ENCODE measurements around the gene GRIK2.
A peak's percentile ranks its signal among the peaks of the same experiment; 100 is the strongest.

The GRIK2 gene

DNA sequence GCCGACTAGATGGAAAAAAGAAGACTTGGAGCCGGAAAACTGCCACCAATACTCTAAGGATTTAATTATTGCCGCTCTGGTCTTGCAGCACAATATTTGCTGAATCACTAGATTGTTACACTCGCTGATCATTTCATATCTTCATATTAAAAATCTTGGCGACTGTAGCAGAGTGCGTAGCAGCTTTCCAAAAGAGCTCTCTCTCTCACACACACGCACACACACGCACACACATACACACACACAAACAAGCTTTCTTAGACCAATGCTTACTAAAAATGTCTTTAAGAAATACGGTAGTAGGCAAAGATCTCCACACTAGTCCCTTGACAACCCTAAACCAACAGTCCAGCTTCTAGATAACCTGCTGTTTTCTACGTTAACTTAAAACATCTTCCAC is 7.7 kb downstream of the GRIK2 start:
- DNase-seq, result peak; percentile 7

DNA sequence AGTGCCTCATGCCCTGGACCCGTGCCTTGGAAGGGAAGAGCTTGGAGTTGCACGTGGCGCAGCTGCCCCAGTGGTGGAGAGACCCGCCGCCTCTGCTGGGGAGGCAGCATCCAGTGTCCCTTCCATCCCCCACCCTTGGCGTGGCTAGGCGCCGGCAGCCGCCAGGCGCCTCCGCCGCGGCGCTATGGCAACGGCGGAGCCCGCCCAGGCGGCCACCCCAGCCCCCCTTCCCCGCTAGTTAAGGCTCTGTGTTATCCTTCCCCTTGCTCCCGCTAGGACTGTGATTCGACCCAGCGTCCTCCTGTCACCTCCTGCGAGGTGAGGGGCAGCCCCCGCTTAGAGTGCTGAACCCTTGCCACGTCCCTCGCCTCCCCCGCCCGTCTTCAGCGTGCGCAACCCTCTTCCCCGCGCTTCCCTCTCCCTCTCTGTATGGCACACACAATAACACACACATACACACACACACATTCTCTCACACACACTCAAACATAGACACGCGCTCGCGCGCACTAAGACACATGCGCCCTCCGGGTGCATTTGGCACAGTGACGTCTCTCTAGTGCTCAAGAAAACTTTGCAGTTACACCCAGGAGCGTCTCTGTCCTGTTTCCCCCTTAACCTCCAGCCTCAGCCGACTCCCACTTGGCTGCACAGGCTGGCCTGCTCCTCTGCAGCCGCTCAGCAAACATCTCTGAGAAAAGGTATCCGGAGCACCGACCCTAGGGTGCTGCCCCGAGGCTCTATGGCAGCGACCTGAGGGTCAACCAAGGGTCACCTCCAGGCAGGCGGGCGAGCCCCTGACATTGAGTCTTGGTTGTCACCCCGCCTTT is 8.5 kb downstream of the GRIK2 start:
- peak; percentile 54 for DNase-seq

DNA sequence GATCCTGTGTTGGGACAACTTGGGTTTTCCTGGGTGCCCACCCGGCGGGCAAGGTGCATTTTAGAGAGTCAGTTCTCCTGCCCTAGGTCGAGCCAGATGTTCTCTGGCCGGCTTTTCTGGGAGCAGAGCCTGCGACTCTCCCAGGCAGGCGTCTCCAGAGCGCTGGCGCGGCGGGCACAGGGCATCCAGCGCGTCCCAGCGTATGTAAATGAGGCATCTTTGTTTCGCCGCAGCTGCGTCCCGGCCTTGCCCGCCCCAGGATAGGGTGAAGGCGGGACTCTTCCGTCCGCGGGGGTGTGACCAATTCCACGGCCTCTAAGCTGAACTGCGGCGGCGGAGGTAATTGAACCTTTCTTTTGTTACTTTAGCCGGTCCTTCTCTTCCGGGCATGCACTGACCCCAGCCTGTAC is 9.1 kb downstream of the GRIK2 start:
- peak; percentile 8 for DNase-seq

DNA sequence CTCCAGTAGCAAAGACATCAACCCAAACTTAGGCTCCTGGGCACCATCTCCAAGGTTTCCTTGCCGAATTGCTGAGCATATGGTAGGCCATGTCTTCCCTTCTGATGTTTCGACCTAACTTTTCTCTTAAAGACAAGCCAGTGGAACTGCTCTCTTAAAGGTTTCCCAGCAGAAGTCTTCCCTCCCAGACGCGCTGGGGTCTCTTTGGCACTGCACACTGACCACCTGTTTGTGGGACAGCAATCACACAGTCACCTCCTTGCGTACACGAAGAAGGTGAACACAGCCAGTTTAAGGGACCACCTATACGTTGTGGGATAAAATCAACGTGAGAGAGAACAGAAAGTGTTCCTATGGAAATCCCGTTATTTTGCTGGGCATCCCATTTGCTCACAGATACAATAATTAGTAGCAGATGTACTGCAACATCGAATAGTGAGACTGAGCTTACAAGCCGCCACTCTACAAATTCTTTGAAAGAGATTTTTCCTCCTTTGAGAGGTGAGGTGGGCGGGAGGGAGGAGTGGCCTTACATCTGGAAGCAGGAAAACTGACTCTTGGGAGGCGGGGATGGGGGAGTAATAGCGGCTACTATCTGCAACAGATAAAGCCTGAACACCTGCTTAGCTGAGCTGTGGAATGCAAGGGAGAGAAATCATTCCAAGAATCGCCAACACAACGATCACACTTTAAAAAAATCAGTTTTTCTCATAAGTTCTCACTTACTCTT is 9.9 kb downstream of the GRIK2 start:
- DNase-seq, result no peak

DNA sequence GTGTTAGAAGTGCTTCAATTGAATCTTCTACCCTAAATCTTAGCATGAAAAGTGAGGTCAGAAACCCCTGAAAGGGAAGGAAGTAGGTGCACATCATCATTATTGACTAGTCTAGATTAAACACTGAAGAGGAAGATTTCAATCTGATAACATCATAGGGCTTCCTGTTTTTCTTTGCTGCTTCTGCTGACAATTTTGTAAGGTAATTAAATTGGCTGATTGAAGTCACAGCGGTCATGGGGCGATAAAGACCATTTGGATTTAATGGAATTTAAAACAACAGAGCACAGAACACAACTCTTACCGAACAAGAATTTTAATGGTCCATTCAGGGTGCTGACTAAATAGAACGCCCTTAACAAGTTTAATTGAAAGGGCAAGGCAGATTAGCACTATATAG is 11.3 kb downstream of the GRIK2 start:
- DNase-seq, result no peak

DNA sequence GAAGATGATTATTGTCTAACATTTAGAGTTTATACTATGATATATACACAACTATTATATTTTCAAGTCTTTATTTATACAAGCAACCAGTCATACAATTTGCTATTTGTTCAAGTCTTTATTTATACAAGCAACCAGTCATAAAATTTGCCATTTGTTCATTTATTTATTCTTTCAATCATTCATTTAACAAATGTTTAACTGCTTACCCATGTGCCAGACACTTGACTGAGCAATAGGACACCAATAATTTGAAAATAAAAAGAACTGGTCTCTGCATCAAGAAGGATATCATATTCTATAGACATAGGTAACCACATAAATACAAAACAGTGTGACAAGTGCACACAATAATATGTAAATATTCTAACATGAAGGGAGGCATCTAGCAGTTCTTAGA is 20.3 kb downstream of the GRIK2 start:
- DNase-seq, result no peak

DNA sequence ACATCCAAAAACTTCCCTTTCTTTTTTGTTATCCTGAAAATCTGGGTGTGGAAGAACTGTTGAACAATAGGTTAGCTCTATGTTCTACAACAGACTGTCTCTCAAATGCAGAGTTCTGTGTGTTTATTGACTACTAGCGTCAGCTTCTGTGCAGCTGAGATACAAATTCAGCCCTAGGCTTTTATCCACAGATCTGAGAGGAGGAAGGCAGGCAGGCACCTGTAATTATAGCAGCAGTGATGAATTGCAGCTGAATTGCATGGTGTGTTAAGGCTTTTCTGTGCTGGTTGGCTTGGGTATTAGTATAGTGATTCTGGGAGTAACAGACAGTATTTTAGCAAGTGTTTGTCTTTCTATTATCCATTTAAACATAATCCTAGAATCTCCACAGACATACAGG is 24.4 kb downstream of the GRIK2 start:
- DNase-seq, result no peak

DNA sequence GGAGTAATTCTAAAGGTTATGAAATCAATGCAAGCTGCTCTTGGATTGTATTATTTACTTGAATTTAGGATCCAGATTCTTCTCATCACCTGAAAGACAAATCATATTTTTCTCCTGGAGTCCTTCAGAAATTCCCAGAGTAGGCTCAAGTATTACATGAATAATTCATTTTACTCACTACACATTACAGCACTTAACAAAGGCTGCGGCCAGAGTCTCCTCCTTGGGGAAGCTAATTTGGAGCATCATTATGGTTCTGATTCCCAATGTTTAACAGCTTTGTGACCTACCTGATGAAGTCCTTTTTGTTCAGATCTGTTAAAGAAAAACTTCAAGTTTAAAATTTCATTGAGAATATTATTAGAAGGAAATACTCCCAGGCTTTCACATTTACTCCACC is 28.7 kb downstream of the GRIK2 start:
- DNase-seq, result no peak

DNA sequence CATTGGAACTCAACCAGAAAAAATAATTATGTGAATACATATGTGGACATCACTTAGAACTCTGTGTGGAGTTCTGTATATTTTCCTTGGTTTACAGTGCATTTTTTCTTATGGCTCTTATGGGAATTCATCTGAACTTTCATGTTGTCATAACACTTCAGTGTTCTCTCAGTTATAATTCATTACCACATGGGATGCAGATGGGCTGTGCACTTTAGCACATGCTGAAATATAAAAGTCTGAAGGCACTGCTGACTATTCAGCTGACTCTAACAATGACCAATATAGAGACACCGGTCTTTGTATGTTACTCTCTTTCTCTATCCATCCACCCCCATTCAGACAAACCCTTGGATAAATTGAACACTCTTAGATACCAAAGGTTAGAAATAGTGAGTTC is 29.3 kb downstream of the GRIK2 start:
- no peak for DNase-seq

DNA sequence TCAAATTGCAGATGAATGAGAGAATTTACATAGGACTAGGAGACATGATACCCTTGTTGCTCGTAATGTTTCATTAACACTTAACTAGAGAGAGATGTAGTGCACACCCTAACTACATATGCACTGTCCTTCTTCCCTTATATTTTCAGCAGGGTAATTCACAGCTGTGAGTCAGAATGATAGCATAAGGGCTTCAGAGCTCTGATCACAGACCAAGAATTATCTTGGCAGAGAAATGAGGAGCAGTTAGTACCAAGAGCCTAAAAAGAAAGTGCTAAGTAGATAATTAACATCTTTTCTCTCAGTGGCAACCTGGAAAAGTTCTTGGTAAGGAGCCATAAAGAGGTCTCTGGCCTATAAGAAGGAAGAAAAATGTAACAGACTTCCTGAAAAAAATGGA is 35.8 kb downstream of the GRIK2 start:
- DNase-seq, result peak; percentile 40

DNA sequence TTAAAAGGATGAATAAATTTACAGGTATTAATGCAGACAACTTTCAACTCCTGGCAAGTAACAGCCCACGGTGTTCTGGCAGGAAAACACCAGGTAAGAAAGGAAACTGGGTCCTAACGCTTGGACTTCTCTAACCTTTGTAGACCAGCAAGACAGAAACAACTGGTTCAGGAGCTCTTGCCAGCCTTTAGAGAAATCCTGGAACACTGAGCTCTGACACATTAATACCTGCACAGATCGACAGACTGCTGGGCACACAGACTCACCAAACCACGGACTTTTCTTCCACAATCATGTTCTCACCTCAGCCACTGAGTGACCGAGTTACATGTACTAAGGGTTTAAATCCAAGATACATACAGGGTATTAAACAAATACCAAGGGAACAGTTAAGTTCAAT is 36.3 kb downstream of the GRIK2 start:
- no peak for DNase-seq

DNA sequence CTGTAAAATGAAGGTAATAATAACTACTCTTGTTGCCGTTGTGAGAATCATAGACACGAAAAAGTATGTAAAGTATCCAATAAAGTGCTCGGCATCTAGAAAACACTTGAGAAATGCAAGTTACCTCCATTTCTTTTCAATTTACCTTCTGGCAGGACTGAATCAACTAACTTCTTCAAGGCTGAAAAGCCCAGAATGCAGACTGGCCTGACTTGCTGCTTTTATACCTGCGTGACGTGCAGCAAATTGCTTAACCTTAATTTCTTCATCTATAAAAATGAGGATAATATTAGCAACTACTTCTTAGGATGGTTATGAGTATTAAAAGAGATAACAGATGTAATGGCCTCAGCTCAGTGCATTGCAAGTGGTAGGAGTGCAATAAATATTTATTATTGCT is 39.6 kb downstream of the GRIK2 start:
- no peak for DNase-seq

DNA sequence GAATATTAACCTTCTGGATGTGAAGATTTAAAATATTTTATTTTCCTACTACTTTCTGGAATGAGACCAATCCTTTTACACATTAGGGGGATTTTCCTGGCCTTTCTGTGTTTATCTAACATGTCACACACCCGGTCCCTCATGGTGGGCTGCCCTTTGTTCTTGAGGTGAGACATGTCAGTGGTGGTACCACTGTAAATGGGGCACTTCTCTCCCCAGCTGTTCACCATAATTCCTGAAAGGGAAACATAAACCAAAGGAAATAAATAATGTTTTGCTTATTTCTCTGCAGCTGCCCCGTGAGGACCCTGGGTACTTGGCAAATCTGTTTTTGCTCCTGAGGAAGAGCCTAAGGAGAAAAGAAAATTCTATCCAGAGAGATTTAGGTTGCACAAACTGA is 41.1 kb downstream of the GRIK2 start:
- DNase-seq, result no peak

DNA sequence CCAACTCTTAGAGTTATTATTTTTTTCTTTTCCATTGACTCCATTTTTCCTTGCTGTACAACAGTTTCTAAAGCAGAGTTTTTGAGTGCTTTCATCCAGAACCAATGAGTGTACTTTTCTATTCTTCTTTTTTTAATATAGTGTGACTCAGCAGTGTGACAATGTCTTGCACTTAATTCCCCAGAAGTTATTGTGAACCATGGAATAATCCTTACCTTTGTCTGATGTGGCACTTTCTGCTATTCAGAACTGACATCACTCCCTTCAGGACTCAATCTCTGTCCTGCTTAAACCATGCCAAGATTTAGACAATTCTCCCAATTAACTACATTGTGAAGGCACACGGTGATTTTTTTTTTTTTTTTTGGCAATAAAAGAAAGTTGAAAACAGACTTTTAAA is 41.5 kb downstream of the GRIK2 start:
- no peak for DNase-seq

DNA sequence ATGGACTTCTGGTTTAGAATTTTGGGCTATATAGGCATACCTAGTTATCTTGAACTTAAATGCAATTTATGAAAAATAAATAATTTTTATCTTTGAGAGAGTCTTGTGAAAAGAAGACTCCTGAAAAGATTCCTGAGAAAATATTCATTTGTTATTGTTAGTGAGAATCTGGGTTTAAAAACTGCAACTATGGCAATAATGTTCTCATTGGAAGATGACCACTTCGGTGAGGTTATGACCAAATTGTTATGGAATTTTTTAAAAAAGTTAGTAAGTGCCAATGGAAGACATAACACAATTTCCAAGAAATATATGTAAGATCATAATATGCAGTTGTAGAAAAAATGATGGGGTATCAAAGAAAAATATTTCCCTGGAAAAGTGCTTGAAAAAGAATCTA is 46.3 kb downstream of the GRIK2 start:
- peak; percentile 43 for DNase-seq

DNA sequence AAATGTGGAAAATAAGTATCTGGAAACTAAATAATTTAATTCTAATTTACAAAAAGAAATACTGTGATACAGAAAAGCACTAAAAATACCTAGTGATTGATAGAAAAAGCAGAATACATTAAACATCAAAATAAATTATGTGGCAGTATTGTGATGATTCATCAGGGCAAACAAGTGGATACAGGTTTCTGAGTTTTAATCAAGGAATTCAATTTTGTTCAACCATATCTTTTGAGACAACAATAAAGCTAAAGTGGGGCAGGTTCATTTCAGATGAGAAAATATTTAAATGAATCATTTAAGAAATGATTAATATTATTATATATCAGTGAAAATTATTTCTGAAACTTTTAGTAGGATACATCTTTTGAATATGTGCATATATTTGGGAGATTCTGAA is 49.8 kb downstream of the GRIK2 start:
- no peak for DNase-seq

DNA sequence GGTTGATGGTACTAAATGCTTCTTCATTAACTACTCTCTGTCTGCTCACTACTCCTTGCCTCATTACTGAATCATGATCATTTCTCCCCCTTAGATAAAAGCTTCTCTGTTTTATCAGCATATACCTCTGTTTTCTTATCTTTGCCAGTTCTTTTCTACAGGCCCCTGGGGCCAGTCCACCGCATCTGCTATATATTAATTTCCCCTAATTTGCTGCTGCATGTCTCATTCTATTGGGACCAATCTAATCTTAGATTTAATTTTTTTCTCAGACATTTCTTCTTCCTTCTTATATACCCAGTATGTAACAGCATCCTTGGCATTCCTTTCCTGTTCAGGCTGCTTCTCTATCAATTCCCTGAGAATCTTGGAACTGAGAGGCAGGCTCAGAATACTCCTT is 51.2 kb downstream of the GRIK2 start:
- no peak for DNase-seq

DNA sequence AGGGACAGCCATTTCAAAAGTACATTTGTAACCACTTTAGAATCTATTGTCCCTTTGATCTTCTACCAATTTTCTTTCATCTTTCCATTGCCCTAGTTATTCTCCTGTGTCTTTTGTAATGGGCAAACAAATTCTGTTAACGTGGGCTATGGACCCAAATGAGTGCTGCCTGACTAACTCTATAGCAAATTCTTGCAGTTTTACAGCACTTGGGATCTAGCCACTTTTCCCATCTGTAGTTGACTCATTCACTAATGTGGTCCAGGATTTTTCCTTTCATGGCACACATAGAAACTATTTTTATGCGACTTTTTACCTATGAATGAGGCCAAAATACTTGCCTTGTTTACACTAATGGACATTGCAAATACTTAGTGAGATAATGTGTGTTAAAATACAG is 52.0 kb downstream of the GRIK2 start:
- DNase-seq, result peak; percentile 68

DNA sequence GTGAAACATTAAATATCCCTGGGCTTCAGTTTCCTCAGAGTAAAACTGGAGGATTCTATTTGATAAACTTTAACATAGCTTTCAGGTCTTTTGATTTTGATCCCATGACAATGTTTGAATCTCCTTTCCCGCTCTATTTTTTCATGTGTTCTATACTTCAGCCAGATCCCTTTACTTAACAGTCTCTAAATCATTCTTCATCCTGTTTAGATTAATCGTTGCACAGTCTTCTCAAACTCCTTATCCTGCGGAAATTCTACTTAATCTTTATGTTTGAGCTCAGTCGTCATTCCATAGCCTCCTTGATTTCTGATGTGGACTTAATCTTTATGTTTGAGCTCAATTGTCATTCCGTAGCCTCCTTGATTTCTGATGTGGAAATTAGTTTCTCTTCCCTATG is 57.4 kb downstream of the GRIK2 start:
- DNase-seq, result no peak

DNA sequence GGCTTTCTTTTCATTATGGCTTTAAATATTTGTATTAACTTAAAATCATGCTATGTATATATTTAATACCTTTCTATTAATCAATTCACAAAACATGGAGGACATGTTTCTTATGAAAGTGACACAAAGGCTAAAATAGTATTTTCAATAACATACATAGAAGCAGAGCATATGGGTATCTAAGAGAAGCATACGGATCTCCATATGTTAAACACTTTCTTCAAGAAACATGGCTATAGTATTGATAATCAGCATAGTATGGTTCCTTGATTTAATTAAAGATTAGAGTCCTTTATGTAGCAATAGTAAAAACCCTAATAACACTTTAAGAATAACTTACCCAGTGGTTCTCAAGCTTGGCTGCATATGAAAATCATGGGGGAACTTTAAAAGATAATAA is 58.5 kb downstream of the GRIK2 start:
- no peak for DNase-seq

DNA sequence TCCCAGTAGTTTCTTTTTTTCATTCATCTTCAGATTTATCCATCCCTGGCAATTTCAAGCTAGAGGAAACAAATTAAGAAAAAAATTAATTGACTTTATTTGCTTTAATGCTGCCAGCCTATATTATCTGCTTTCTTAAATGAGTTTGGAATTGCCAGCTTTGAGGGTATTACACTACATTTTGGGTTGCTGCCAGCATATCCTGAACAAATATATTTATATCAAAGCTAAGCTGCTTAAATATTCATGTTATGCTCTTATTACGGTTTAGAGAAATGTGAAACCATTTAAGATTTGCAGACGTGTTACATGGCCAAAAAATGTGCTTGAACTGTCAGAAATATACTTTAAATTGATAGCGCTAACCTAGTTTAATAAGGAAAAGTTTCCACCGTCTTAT is 59.7 kb downstream of the GRIK2 start:
- DNase-seq, result no peak

DNA sequence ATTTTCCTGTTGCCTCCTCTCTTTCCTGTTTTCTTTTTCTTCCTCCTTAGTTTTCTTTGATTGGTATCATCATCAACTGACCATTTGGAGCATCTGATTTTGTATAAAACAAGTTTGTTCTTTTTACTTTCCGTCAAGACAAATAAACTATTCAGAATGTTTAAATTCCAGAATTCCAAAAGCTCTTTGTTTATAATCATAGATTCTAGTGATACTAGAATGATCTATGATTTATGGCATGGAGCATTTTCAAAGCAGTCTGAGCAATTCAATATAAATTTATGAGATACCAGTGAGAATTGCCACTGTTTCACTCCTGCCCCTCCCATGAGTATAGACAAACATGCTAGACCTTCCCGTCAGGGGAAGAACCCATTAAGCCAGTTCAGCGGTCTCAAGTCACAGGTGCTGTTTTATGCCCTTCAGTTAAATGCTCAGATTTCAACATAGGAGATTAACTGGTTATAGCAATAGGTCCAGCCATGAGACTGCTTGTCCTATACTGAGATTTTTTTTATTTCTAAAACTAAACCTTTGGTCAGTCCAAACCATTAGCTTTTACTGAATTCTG is 60.7 kb downstream of the GRIK2 start:
- DNase-seq, result peak; percentile 14

DNA sequence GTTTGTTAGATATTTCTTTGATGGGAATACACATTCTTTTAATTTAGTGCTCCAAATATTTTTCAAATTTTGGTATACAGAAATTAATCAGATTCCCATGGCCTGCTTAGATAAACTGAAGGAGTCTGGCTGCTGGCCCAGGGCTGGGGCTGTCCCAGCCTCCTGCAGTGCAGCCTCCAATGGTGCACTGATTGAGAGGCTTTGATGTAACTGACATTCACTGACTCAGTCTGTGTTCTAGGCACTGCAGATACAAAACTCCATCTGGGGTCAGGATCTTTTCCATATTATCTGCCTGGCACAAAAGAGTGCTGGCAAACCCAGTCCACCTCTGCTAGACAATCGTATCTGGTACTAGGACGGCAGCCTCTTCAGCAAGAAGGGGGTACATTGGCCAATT is 64.8 kb downstream of the GRIK2 start:
- DNase-seq, result no peak

DNA sequence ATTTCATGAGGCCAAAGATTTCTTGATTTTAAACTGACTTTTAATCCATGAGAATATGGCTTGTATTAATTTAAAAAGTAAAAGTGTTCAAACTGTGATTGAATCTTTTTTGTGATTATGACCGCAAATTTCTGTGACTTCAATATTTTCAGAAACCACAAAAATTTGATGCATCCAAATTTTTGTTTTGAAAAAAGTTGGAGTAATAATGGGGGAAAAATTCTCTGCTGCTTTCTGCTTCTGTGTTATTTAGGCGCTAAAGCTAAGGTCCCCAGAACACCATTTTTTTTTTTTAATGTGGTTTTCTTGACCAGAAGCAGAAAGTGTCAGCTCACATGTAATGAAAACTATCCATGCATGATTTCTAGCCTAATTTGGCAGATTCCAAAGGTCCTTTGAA is 65.3 kb downstream of the GRIK2 start:
- DNase-seq, result no peak
